Measurements from ENCODE around the gene TSHR. TPM values are rescaled to one million over a fixed set of nuclear protein-coding genes. Genes with fewer than 3 reads are reported as not detected.

TSHR gene
- not detected in 2 replicates for total RNA-seq

DNA sequence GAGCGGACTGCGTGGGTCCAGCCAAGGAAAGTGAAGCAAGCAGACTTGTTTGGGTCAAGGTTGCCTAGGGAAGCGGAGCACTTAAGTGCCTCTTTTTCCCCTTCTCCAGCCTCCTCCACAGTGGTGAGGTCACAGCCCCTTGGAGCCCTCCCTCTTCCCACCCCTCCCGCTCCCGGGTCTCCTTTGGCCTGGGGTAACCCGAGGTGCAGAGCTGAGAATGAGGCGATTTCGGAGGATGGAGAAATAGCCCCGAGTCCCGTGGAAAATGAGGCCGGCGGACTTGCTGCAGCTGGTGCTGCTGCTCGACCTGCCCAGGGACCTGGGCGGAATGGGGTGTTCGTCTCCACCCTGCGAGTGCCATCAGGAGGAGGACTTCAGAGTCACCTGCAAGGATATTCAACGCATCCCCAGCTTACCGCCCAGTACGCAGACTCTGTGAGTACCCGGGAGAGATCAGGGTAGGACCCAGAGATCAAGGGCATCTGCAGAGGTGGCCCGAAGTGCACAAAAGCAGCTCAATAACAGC, at the start of gene TSHR:
Gene TSHR, plus strand, starts transcription at position 206 of the 526 bp plus-strand sequence. Its CDS starts 60 bp downstream, at position 266.

DNA sequence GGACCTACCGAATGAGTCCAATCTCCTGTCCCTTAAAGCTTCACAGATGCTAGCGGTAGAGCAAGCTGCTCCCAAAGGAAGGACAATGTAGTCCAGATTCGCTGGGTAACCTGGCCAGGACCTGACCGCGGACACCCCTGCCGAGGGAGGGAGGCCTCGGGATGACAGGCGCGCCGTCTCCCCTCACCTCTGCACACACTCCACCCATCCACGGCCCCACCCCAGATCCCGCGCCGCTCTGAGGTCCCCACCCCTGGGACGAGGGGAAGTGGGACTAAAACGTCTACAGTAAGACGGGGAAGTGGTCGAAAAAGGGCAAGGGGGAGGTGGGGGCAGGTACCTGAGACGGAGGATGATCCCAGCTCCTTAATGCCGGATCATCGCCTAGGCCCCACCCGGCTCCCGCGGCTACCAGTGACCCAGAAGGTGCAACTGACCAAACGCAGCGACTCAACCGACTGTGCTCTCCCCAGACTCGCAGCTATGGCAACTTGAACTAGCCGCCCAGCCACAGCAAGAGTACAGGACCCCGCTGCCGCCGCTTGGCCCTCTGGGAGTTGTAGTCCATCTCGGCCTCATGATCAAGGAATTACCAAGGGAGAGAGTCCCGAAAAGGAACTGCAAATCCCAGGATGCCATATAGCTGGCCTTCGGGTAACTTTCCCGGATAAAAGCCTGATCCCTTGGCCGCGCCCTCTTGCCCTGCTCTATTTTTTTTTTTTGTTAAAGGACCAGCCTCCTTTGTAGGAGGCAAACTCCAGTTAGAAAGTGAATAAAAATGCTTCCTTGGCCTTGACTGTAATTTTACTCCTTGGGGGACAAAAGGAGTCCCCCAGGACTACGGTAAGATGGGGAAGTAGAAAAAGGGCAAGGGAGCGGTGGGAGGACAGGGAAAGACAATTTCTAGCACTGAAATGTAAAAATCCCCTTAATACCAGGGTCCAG, 13.9 kb upstream of the TSHR start, which contains the start of gene CEP128:
Gene CEP128, minus strand, starts transcription at position 498 of the 945 bp plus-strand sequence.

Other genes starting within 250 kb of the TSHR start
- gene CEP128, start 13.9 kb upstream of the TSHR start, total RNA-seq: 5.3 and 5.9 TPM in 2 replicates